Right lung (tissue), 5 donors: ENCODE results near the gene SMPX. TPM values are rescaled to one million over a fixed set of nuclear protein-coding genes. Genes with fewer than 3 reads are reported as not detected.

ENCODE experiments used
- DNase-seq, 2 donors: peaks; one replicate each; pipeline ENCODE4 v3.0.0-alpha.2; 2013
- polyA plus RNA-seq, 5 donors: library from polyadenylated mRNA; unstranded; fragments of 120-200 nt; gene quantifications; one replicate each; pipeline versions ENCODE4 v1.2.1 to v1.2.3, GENCODE V29; 2013; ENCODE audit warnings: inconsistent platforms in 1 of 5, low replicate concordance in 1 of 5; ENCODE audit not compliant: insufficient read length in 5 of 5, insufficient read depth in 1 of 5

The SMPX gene
- polyA plus RNA-seq, 5 donors: 3.6 to 16.0 (median 9.1) TPM

GRCh38 chrX:21715825-21716224 is 42.1 kb downstream of the SMPX start:
- no peak for DNase-seq

- no peak for DNase-seq
Measured at GRCh38 chrX:21715337-21715736, 42.6 kb downstream of the SMPX start.

GRCh38 chrX:21711848-21712197 is 46.1 kb downstream of the SMPX start:
- DNase-seq: no peak

GRCh38 chrX:21711129-21711847 is 46.6 kb downstream of the SMPX start:
- DNase-seq: no peak

GRCh38 chrX:21708116-21708515 is 49.8 kb downstream of the SMPX start:
- no peak for DNase-seq

- no peak for DNase-seq
Measured at GRCh38 chrX:21705225-21705624, 52.7 kb downstream of the SMPX start.

GRCh38 chrX:21702725-21703124 is 55.2 kb downstream of the SMPX start:
- no peak for DNase-seq

GRCh38 chrX:21700967-21701366 is 56.9 kb downstream of the SMPX start:
- DNase-seq: no peak

- DNase-seq: no peak
Measured at GRCh38 chrX:21700275-21700674, 57.6 kb downstream of the SMPX start.

- no peak for DNase-seq
Measured at GRCh38 chrX:21699136-21699535, 58.8 kb downstream of the SMPX start.

- no peak for DNase-seq
Measured at GRCh38 chrX:21698272-21698671, 59.6 kb downstream of the SMPX start.

- no peak for DNase-seq
Measured at GRCh38 chrX:21691512-21692018, 66.4 kb downstream of the SMPX start.

- DNase-seq: peak in 1 of 2 donors; percentile 3
Measured at GRCh38 chrX:21683941-21684340, 74.0 kb downstream of the SMPX start.

GRCh38 chrX:21678048-21678612 is 79.8 kb downstream of the SMPX start:
- no peak for DNase-seq

GRCh38 chrX:21675931-21676330 is 82.0 kb downstream of the SMPX start:
- DNase-seq: no peak

GRCh38 chrX:21674430-21675186 is 83.3 kb downstream of the SMPX start:
- no peak for DNase-seq

- DNase-seq: no peak
Measured at GRCh38 chrX:21666679-21667078, 91.2 kb downstream of the SMPX start.

GRCh38 chrX:21666252-21666651 is 91.7 kb downstream of the SMPX start:
- DNase-seq: no peak

- DNase-seq: no peak
Measured at GRCh38 chrX:21662761-21663160, 95.2 kb downstream of the SMPX start.

- DNase-seq: no peak
Measured at GRCh38 chrX:21661316-21661715, 96.6 kb downstream of the SMPX start.

GRCh38 chrX:21660156-21660555 is 97.8 kb downstream of the SMPX start:
- DNase-seq: no peak

GRCh38 chrX:21659320-21659719 is 98.6 kb downstream of the SMPX start:
- no peak for DNase-seq

GRCh38 chrX:21658746-21659145 is 99.2 kb downstream of the SMPX start:
- no peak for DNase-seq
